AG04450 (cell line): ENCODE measurements around the gene COL27A1. TPM values are rescaled to one million over a fixed set of nuclear protein-coding genes. Genes with fewer than 3 reads are reported as not detected.

Experiments used
- CTCF ChIA-PET: fragments of 300-600, 350-600 bp; formaldehyde crosslinking; extraction: SDS; loops from one replicate; lab custom pipeline; 2022; ENCODE audit warnings: antibody characterized with exemption, inconsistent platforms; lab: Charles Lee
- POLR2A ChIA-PET: fragments of 350-600 bp; formaldehyde crosslinking; extraction: SDS; loops from one replicate; lab custom pipeline; 2021; ENCODE audit warnings: antibody characterized with exemption, inconsistent platforms; lab: Yijun Ruan, JAX
- DNase-seq: peaks from one replicate; pipeline ENCODE4 v3.0.0-alpha.2; 2011; ENCODE audit warnings: low read depth, low spot score
- H3K27ac ChIP-seq: one replicate; pipeline ENCODE4 v1.5.1; 2012; ENCODE audit warnings: low read depth, low read length, control low read depth
- H3K27me3 ChIP-seq: one replicate; pipeline ENCODE4 v1.6.0; 2012; ENCODE audit warnings: low read length; ENCODE audit not compliant: control insufficient read depth, insufficient read depth
- H3K4me3 ChIP-seq: 2 replicates; pipeline ENCODE4 v1.5.1; 2011; ENCODE audit warnings: mild to moderate bottlenecking, low read depth, low read length, control low read depth
- H3K9me3 ChIP-seq: 2 replicates; pipeline ENCODE4 v1.5.1; 2012; ENCODE audit warnings: low read length; ENCODE audit not compliant: control insufficient read depth, insufficient read depth
- CTCF ChIP-seq: IDR thresholded peaks from 2 replicates; pipeline ENCODE4 v1.5.1; 2011; ENCODE audit warnings: low read depth, low read length, control low read depth, inconsistent platforms
- polyA plus RNA-seq: library from polyadenylated mRNA; depleted of rRNA; stranded (reverse); fragments of >200 nt; gene quantifications from 2 replicates; pipeline ENCODE4 v1.2.3, GENCODE V29; 2011

COL27A1 gene
- polyA plus RNA-seq, 1 experiment, result 8.5 TPM

- POLR2A ChIA-PET, result interaction anchor here (0.6 kb wide), 1 partner anchor 18 kb away, joined by 4 read pairs; no protein-coding TSS in a partner anchor
- TF ChIP-seq CTCF, result no peak
- no peak overlapping the region for H3K27ac ChIP-seq
- H3K9me3 ChIP-seq, result no peaks in the 10 kb centered on the region
- CTCF ChIA-PET, result interaction anchor here (0.6 to 1.3 kb wide), 2 partner anchors 12 to 70 kb away, joined by 3 read pairs; no protein-coding TSS in a partner anchor
- no peak for DNase-seq
- no peaks in the 10 kb centered on the region for H3K27me3 ChIP-seq
- no peak overlapping the region for H3K4me3 ChIP-seq
These were observed 148.2 kb downstream of the COL27A1 start for GRCh38 chr9:114303571-114303970.

- ChIA-PET POLR2A (interaction anchor here (0.6 kb wide), 2 partner anchors 19 to 22 kb away, joined by 3 to 4 read pairs; no protein-coding TSS in a partner anchor), CTCF (no interaction called here)
- Histone ChIP-seq H3K4me3 (no peak overlapping the region), H3K9me3 (no peaks in the 10 kb centered on the region), H3K27ac (no peak overlapping the region), H3K27me3 (no peaks in the 10 kb centered on the region)
- no peak for TF ChIP-seq CTCF
- DNase-seq, result no peak
These were observed 148.6 kb downstream of the COL27A1 start for GRCh38 chr9:114303977-114304376.

- no peak for DNase-seq
- Histone ChIP-seq H3K27ac (no peak overlapping the region), H3K4me3 (no peak overlapping the region), H3K9me3 (no peaks in the 10 kb centered on the region), H3K27me3 (no peaks in the 10 kb centered on the region)
- ChIA-PET POLR2A (interaction anchor here (0.6 kb wide), 2 partner anchors 19 to 22 kb away, joined by 3 to 4 read pairs; no protein-coding TSS in a partner anchor), CTCF (interaction anchor here (0.6 to 1.3 kb wide), 4 partner anchors 9 to 527 kb away, joined by 3 to 4 read pairs (median 4); partner anchors contain the start of gene COL27A1)
- TF ChIP-seq CTCF, result no peak
These were observed 149.3 kb downstream of the COL27A1 start for GRCh38 chr9:114304416-114305188.

- peak overlapping the region; percentile 11 for H3K27ac ChIP-seq
- no peak for DNase-seq
- ChIA-PET POLR2A (no interaction called here), CTCF (interaction anchor here (1.3 to 1.4 kb wide), 2 partner anchors 153 to 200 kb away, joined by 3 to 6 read pairs; no protein-coding TSS in a partner anchor)
- H3K9me3 ChIP-seq, result no peaks in the 10 kb centered on the region
- H3K4me3 ChIP-seq, result no peak overlapping the region
- H3K27me3 ChIP-seq, result no peaks in the 10 kb centered on the region
- no peak for TF ChIP-seq CTCF
These were observed 152.5 kb downstream of the COL27A1 start for GRCh38 chr9:114307899-114308267.
